Endothelial cell of umbilical vein (primary cell): Measurements from ENCODE around the gene CKB. TPM values are rescaled to one million over a fixed set of nuclear protein-coding genes. Genes with fewer than 3 reads are reported as not detected.

ENCODE experiments used
- BruUV-seq: library from RNA; stranded (reverse); fragments of 400-500 nt; replicated peaks from 2 replicates; lab custom pipeline; 2021; lab: Mats Ljungman, UMichigan
- CTCF ChIA-PET: fragments of 300-600, 350-600 bp; sonication (Branson Sonifier 250); formaldehyde crosslinking; loops from one replicate; lab custom pipeline; 2021; ENCODE audit warnings: antibody characterized with exemption, inconsistent platforms; lab: Charles Lee
- POLR2A ChIA-PET: fragments of 300-600, 350-600 bp; sonication (Branson Sonifier 250); formaldehyde crosslinking; loops from one replicate; lab custom pipeline; 2021; ENCODE audit warnings: antibody characterized with exemption, inconsistent platforms; lab: Charles Lee
- DNase-seq: peaks from one replicate; pipeline ENCODE4 v3.0.0-alpha.2; 2011; ENCODE audit warnings: low read depth, low spot score
- FAIRE-seq: peaks from 2 replicates; lab custom pipeline; 2011; peaks lifted over from hg19 to GRCh38; lab: Jason Lieb, UNC
- H2AFZ ChIP-seq: 2 replicates; pipeline ENCODE4 v1.6.0; 2012; ENCODE audit warnings: low read depth, low read length, control low read depth, inconsistent platforms
- H3K27ac ChIP-seq: 2 replicates; pipeline ENCODE4 v1.5.1; 2011; ENCODE audit warnings: low read depth, mild to moderate bottlenecking, control low read depth, low read length, moderate library complexity; ENCODE audit not compliant: insufficient read depth
- H3K27me3 ChIP-seq, 2 experiments: 2 replicates each; pipeline versions ENCODE4 v1.6.0 to v1.6.1; 2011; ENCODE audit warnings: low read length in 2 of 2, mixed read lengths in 1 of 2; ENCODE audit not compliant: control insufficient read depth in 2 of 2, insufficient read depth in 2 of 2
- H3K36me3 ChIP-seq, 2 experiments: 2 replicates in 1 of 2; 3 replicates in 1 of 2; pipeline ENCODE4 v1.5.1; 2011; ENCODE audit warnings: low read length in 2 of 2, mild to moderate bottlenecking in 1 of 2, moderate library complexity in 1 of 2; ENCODE audit not compliant: control insufficient read depth in 2 of 2, insufficient read depth in 2 of 2; ENCODE audit errors: extremely low read depth in 1 of 2
- H3K4me1 ChIP-seq: 3 replicates; pipeline ENCODE4 v1.5.1; 2011; ENCODE audit warnings: mild to moderate bottlenecking, low read length; ENCODE audit not compliant: control insufficient read depth, insufficient read depth; ENCODE audit errors: extremely low read depth
- H3K4me2 ChIP-seq: 2 replicates; pipeline ENCODE4 v1.6.1; 2011; ENCODE audit warnings: low read length, control low read depth, mixed read lengths; ENCODE audit not compliant: insufficient read depth
- H3K4me3 ChIP-seq, 3 experiments: fragments of 200-600 bp in 1 of 3; sonication (generic), shearing (Covaris generic) in 1 of 3; replicated peaks in 1 of 3; 2 replicates each; pipeline ENCODE4 v1.5.1; 2011 to 2016; ENCODE audit warnings: control low read depth in 3 of 3, low read length in 3 of 3, mild to moderate bottlenecking in 2 of 3, inconsistent platforms in 1 of 3, low read depth in 1 of 3, moderate library complexity in 1 of 3; ENCODE audit not compliant: insufficient read depth in 1 of 3
- H3K79me2 ChIP-seq: 2 replicates; pipeline ENCODE4 v1.6.0; 2012; ENCODE audit warnings: low read length, inconsistent platforms; ENCODE audit not compliant: control insufficient read depth, insufficient read depth
- H3K9ac ChIP-seq: replicated peaks from 2 replicates; pipeline ENCODE3; 2011; ENCODE audit warnings: low read length, control low read depth; ENCODE audit not compliant: insufficient read depth; ENCODE audit errors: extremely low read depth
- H3K9me1 ChIP-seq: replicated peaks from 3 replicates; pipeline ENCODE4 v1.6.0; 2011; ENCODE audit warnings: mild to moderate bottlenecking, low read length; ENCODE audit not compliant: control insufficient read depth, insufficient read depth; ENCODE audit errors: extremely low read depth
- H3K9me3 ChIP-seq: replicated peaks from 2 replicates; pipeline ENCODE4 v1.5.1; 2012; ENCODE audit warnings: low read length, inconsistent platforms; ENCODE audit not compliant: control insufficient read depth, insufficient read depth
- H4K20me1 ChIP-seq: replicated peaks from 2 replicates; pipeline ENCODE3; 2011; ENCODE audit warnings: mild to moderate bottlenecking, low read length; ENCODE audit not compliant: control insufficient read depth, insufficient read depth; ENCODE audit errors: extremely low read depth
- EZH2 ChIP-seq: IDR thresholded peaks from 2 replicates; pipeline ENCODE4 v1.6.1; 2012; ENCODE audit warnings: borderline replicate concordance, low read depth, mild to moderate bottlenecking, moderate library complexity, low read length, inconsistent platforms; ENCODE audit not compliant: severe bottlenecking
- FOS ChIP-seq: IDR thresholded peaks from 2 replicates; pipeline ENCODE4 v1.6.1; 2011; ENCODE audit warnings: mild to moderate bottlenecking, low read length, moderate library complexity, borderline replicate concordance; ENCODE audit not compliant: insufficient read depth
- GATA2 ChIP-seq: IDR thresholded peaks from 2 replicates; pipeline ENCODE4 v1.7.0; 2011; ENCODE audit warnings: low read depth, mild to moderate bottlenecking, moderate library complexity, mixed read lengths, low read length; ENCODE audit not compliant: insufficient read length, insufficient read depth
- JUN ChIP-seq: IDR thresholded peaks from 2 replicates; pipeline ENCODE4 v1.6.1; 2011; ENCODE audit warnings: borderline replicate concordance, low read depth; ENCODE audit not compliant: insufficient read length, insufficient read depth
- MYC ChIP-seq: IDR thresholded peaks from one replicate; pipeline ENCODE4 v1.6.1; 2011; ENCODE audit warnings: mild to moderate bottlenecking, low read depth, low read length
- POLR2A ChIP-seq: IDR thresholded peaks from 2 replicates; pipeline ENCODE4 v1.6.1; 2012; ENCODE audit warnings: low read depth, mild to moderate bottlenecking, control low read depth, low read length
- POLR2AphosphoS5 ChIP-seq: IDR thresholded peaks from 2 replicates; pipeline ENCODE4 v1.6.1; 2012; ENCODE audit warnings: low read depth, mild to moderate bottlenecking, control low read depth, low read length, moderate library complexity; ENCODE audit not compliant: insufficient read depth
- dilution Hi-C: fragments of 300-500 bp; cut with MboI; formaldehyde crosslinking; loops from one replicate; pipeline ENCODE4 v1.15.0; 2019; ENCODE audit warnings: low sequenced_read_pairs; ENCODE audit not compliant: extremely low pct_ligation_motif_present
- intact Hi-C: fragments of 100-400 bp; cut with micrococcal nuclease; formaldehyde crosslinking; loops from one replicate; pipeline ENCODE4 v1.10.0; 2022
- polyA plus RNA-seq, 4 experiments: library from polyadenylated mRNA; depleted of rRNA in 3 of 4; stranded (reverse) in 3 of 4; unstranded in 1 of 4; fragments of >200 nt; gene quantifications; 2 replicates each; pipeline versions ENCODE4 v1.2.1 to v1.2.3, GENCODE V29; 2011 to 2012; ENCODE audit warnings: missing spikeins in 1 of 4
- total RNA-seq: library from RNA; stranded (reverse); gene quantifications from 2 replicates; pipeline ENCODE4 v1.2.3, GENCODE V29; 2021
- TF ChIP-seq, protein P1 (sequence below), 2 donors: IDR thresholded peaks; 1 replicate in 1 of 2; 2 replicates in 1 of 2; pipeline ENCODE4 v1.5.1; 2011; ENCODE audit warnings: low read length in 2 of 2, mild to moderate bottlenecking in 2 of 2, moderate library complexity in 2 of 2, control low read depth in 1 of 2, inconsistent platforms in 1 of 2, low read depth in 1 of 2; ENCODE audit not compliant: insufficient read depth in 1 of 2; ENCODE audit errors: extremely low read depth in 1 of 2
- TF ChIP-seq, protein P2 (sequence below): IDR thresholded peaks from 2 replicates; pipeline ENCODE4 v1.6.1; 2011; ENCODE audit not compliant: insufficient read depth, insufficient read length

CKB gene
- total and polyA plus RNA-seq, 2 donors (not counting 3 experiments of a cell fraction or from before 2014, with no cell fraction given), result 4.0 to 6.9 TPM

DNA sequence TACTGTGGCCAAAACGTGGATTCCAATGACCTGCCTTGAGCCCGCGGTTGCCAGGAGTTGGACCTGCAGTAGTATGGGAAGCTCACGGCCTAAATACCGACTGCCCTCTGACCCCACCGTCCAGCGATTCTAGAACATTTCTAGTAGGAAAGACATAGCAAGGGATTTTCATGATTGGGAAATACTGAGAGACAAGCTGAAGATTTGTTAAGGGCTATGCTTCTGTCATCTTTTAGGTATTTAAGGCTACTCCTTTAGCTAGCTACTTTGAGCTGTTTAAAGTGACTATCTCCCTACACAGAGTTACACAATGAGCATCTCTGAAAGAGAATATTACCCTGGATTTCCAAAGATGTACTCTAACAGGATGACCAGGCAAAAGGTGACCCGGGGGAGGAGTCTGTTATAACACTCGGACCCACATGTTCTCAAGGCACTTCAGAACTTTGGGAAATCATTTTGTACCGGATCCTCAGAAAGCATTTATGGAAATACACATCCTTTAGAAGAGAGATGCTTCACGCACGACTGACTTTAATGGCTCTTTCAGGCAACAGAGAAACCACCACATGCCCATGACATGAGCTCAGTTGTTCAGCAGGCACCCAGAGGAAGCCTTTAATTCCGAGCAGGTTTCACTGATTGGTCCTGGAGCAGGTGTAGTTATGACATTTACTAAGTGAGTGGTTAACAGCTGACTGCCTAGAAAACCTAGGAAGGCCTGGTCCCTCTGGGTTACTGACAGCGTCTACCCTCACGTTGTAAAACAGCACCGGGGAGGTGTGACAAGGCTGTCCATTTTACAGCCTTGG is 35.6 kb upstream of the CKB start:
- Histone ChIP-seq H4K20me1 (no peaks in the 10 kb centered on the region), H3K36me3 (peaks cover 16 to 21% of the 10 kb centered on the region in 2 experiments), H3K27ac (no peak overlapping the region), H2AFZ (no peak overlapping the region), H3K9me3 (no peaks in the 10 kb centered on the region), H3K79me2 (peaks cover 62% of the 10 kb centered on the region), H3K27me3 (no peaks in the 10 kb centered on the region), H3K9ac (no peak overlapping the region), H3K9me1 (no peaks in the 10 kb centered on the region), H3K4me1 (peaks cover 14% of the 10 kb centered on the region), H3K4me3 (no peak overlapping the region), H3K4me2 (no peak overlapping the region)
- dilution Hi-C loops (no loop called here), intact Hi-C loops (no loop called here)
- no peak for FAIRE-seq
- no peak for DNase-seq
- ChIA-PET POLR2A (no interaction called here), CTCF (interaction anchor here (0.6 to 3.0 kb wide), 2 partner anchors 11 to 40 kb away, joined by 4 to 6 read pairs; no protein-coding TSS in a partner anchor)
- TF ChIP-seq, protein P1, sequence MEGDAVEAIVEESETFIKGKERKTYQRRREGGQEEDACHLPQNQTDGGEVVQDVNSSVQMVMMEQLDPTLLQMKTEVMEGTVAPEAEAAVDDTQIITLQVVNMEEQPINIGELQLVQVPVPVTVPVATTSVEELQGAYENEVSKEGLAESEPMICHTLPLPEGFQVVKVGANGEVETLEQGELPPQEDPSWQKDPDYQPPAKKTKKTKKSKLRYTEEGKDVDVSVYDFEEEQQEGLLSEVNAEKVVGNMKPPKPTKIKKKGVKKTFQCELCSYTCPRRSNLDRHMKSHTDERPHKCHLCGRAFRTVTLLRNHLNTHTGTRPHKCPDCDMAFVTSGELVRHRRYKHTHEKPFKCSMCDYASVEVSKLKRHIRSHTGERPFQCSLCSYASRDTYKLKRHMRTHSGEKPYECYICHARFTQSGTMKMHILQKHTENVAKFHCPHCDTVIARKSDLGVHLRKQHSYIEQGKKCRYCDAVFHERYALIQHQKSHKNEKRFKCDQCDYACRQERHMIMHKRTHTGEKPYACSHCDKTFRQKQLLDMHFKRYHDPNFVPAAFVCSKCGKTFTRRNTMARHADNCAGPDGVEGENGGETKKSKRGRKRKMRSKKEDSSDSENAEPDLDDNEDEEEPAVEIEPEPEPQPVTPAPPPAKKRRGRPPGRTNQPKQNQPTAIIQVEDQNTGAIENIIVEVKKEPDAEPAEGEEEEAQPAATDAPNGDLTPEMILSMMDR (IDR thresholded peaks at IDR 0.05; ENCODE audit: extremely low read depth in 1 of 2, insufficient read depth in 1 of 2, low read depth in 1 of 2, low read length in 2 of 2), result no peak
- TF ChIP-seq, protein P2, sequence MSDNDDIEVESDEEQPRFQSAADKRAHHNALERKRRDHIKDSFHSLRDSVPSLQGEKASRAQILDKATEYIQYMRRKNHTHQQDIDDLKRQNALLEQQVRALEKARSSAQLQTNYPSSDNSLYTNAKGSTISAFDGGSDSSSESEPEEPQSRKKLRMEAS, result no peak
- TF ChIP-seq FOS (no peak), GATA2 (no peak), JUN (no peak), POLR2A (no peak), MYC (no peak), EZH2 (no peak), POLR2AphosphoS5 (no peak)
- BruUV-seq, result no TSS peak
